Panc1 (cell line): ENCODE measurements around the gene CHCHD6.

Experiments used
- CTCF ChIP-seq: fragments of 450-650 bp; IDR thresholded peaks from 2 replicates; pipeline ENCODE4 v1.5.1; 2017; ENCODE audit warnings: mild to moderate bottlenecking
- POLR2AphosphoS5 ChIP-seq: IDR thresholded peaks from 2 replicates; pipeline ENCODE4 v1.6.1; 2012; ENCODE audit warnings: mild to moderate bottlenecking, low read depth, low read length, moderate library complexity

GRCh38 chr3:126979046-126979628 lies 275.1 kb downstream of the CHCHD6 start:
- TF ChIP-seq CTCF: no peak
- no peak for TF ChIP-seq POLR2AphosphoS5
